OCI-LY1 (cell line): ENCODE results near the gene WDR31.

Experiments used
- H2AFZ ChIP-seq: fragments of 200-600 bp; sonication (generic), shearing (Covaris generic); 2 replicates; pipeline ENCODE4 v1.6.0; 2014; ENCODE audit warnings: antibody characterized with exemption, mild to moderate bottlenecking, low read length
- H3F3A ChIP-seq: fragments of 200-600 bp; sonication (generic), shearing (Covaris generic); 2 replicates; pipeline ENCODE4 v1.6.0; 2014; ENCODE audit warnings: mild to moderate bottlenecking, antibody characterized with exemption, low read length, moderate library complexity; ENCODE audit not compliant: insufficient read depth
- H3K27ac ChIP-seq: fragments of 200-600 bp; sonication (generic); 2 replicates; pipeline ENCODE4 v1.5.1; 2014; ENCODE audit warnings: low read length, mixed run types, mild to moderate bottlenecking, low read depth; ENCODE audit not compliant: poor library complexity, severe bottlenecking
- H3K27me3 ChIP-seq: fragments of 200-600 bp; sonication (generic); 2 replicates; pipeline ENCODE4 v1.6.0; 2014; ENCODE audit warnings: antibody characterized with exemption, mild to moderate bottlenecking, low read length, moderate library complexity; ENCODE audit not compliant: insufficient read depth
- H3K36me3 ChIP-seq: fragments of 200-600 bp; sonication (generic); 2 replicates; pipeline ENCODE4 v1.6.1; 2014; ENCODE audit warnings: mild to moderate bottlenecking, antibody characterized with exemption, low read length, moderate library complexity, mixed read lengths; ENCODE audit not compliant: insufficient read depth
- H3K4me1 ChIP-seq: fragments of 200-600 bp; sonication (generic); 2 replicates; pipeline ENCODE4 v1.5.1; 2014; ENCODE audit warnings: mild to moderate bottlenecking, low read length, moderate library complexity; ENCODE audit not compliant: insufficient read depth, severe bottlenecking
- H3K4me2 ChIP-seq: fragments of 200-600 bp; sonication (generic), shearing (Covaris generic); 2 replicates; pipeline ENCODE4 v1.6.1; 2014; ENCODE audit warnings: low read length
- H3K4me3 ChIP-seq: fragments of 200-600 bp; sonication (generic); 2 replicates; pipeline ENCODE4 v1.5.1; 2014; ENCODE audit warnings: low read length, low read depth, mild to moderate bottlenecking, mixed read lengths; ENCODE audit not compliant: poor library complexity, severe bottlenecking
- H3K79me2 ChIP-seq: fragments of 200-600 bp; shearing (Covaris generic); 2 replicates; pipeline ENCODE4 v1.6.1; 2016; ENCODE audit warnings: mixed run types, low read length, mixed read lengths; ENCODE audit not compliant: insufficient read depth
- H3K9ac ChIP-seq: fragments of 200-600 bp; sonication (generic), shearing (Covaris generic); 2 replicates; pipeline ENCODE4 v1.6.1; 2014; ENCODE audit warnings: mild to moderate bottlenecking, low read length, mixed read lengths
- H3K9me2 ChIP-seq: fragments of 200-600 bp; sonication (generic), shearing (Covaris generic); 2 replicates; pipeline ENCODE4 v1.6.1; 2014; ENCODE audit warnings: low read depth, mild to moderate bottlenecking, low read length, mixed read lengths
- H3K9me3 ChIP-seq: fragments of 200-600 bp; shearing (Covaris generic); 2 replicates; pipeline ENCODE4 v1.6.1; 2014; ENCODE audit warnings: low read length, mixed read lengths
- H4K20me1 ChIP-seq: fragments of 200-600 bp; sonication (generic), shearing (Covaris generic); 2 replicates; pipeline ENCODE4 v1.6.0; 2016; ENCODE audit warnings: mild to moderate bottlenecking, low read length; ENCODE audit not compliant: insufficient read depth
- CTCF ChIP-seq: fragments of 200-600 bp; sonication (generic), shearing (Covaris generic); IDR thresholded peaks from 2 replicates; pipeline ENCODE4 v1.5.1; 2017; ENCODE audit warnings: mild to moderate bottlenecking, antibody characterized with exemption, low read length, moderate library complexity, mixed read lengths
- EZH2 ChIP-seq: fragments of 200-600 bp; sonication (generic), shearing (Covaris generic); IDR thresholded peaks from 2 replicates; pipeline ENCODE4 v1.8.0; 2017; ENCODE audit warnings: borderline replicate concordance, mixed run types, mild to moderate bottlenecking, antibody characterized with exemption, low read length, moderate library complexity, mixed read lengths

Gene WDR31

DNA sequence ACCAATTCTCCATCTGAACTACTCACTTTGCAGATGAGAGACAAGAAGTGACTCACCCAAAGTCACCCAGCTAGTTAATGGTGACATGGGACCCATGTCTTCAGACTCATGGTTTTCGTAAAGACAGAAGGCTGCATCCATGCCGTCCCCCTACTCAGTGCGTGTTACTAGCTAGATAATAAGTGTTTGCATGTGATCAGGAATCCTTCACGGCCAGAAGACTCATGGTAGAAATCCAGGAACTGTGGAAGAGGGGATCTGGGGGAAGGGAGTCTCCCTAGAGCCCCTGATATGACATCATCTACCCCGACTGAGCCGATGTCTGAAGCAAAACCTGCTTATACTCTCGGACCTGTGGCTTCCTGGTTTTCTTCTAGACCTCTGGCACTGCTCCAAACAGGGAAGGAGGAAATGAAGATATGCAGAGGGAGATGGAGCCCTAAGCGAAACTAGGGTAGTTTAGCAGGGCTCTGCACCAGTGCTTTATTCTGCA, 40.2 kb downstream of the WDR31 start:
- Histone ChIP-seq H3K4me2 (no peak overlapping the region), H2AFZ (no peak overlapping the region)

DNA sequence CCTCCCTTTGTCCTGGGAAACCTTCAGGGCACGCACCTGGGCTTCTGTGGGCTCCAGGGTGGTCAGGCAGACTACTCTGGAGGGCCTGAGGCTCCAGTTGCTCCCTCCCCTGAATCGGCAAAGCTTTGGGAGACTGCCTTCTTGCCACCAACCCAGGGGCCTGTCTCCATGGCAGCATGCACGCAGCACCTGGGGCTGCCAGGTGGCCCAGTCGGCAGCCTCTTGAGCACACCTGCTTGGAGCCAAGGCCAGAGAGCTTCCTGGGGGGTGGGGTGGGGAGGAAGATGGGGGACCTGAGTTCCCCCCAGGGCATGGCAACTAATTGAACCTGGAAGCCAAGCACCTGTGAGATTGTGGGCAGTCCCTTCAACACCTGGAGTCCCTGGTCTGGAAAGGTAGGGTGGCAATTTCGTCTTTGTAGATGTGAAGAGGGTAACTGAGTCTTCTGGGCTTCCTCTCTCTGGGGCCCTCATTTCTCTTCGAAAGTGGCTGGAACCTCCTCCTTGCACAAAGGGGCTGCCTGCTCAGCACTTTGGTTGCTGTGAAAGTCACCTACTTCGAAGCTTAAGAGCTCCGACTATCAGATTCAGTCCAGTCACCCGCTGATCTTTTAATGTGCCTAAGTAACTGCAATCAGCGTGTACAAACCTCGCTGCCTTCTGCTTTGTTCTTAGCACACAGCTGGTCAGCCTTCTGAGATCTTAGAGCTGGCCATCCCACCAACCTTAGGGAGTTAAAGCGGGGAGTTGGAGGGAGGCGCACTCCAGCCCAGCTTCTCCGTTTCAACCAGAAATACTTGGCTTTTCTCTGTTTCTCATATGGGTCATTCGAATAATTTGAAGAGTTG, 40.9 kb downstream of the WDR31 start:
- Histone ChIP-seq H3K27me3 (peaks cover 4% of the 10 kb centered on the region), H3K27ac (no peak overlapping the region), H3K4me1 (peaks cover 7% of the 10 kb centered on the region), H3K4me2 (no peak overlapping the region), H3K9me3 (no peaks in the 10 kb centered on the region), H3K9me2 (no peaks in the 10 kb centered on the region), H2AFZ (no peak overlapping the region), H3K36me3 (peaks cover under 1% of the 10 kb centered on the region), H3K4me3 (no peak overlapping the region), H3F3A (no peaks in the 10 kb centered on the region), H4K20me1 (no peaks in the 10 kb centered on the region), H3K9ac (no peak overlapping the region), H3K79me2 (no peaks in the 10 kb centered on the region)
- no peak for TF ChIP-seq EZH2
- no peak for TF ChIP-seq CTCF

More for the DNA sequence above, 40.2 kb downstream of the WDR31 start:
- Histone ChIP-seq H4K20me1 (no peaks in the 10 kb centered on the region), H3K4me3 (no peak overlapping the region), H3K4me1 (peaks cover 7% of the 10 kb centered on the region), H3K9ac (no peak overlapping the region), H3K36me3 (no peaks in the 10 kb centered on the region; the same call in 1 of the 2 replicates), H3K9me3 (no peaks in the 10 kb centered on the region), H3K9me2 (no peaks in the 10 kb centered on the region), H3K27me3 (peaks cover 4% of the 10 kb centered on the region), H3K79me2 (no peaks in the 10 kb centered on the region), H3K27ac (no peak overlapping the region), H3F3A (no peaks in the 10 kb centered on the region)
- no peak for TF ChIP-seq CTCF
- TF ChIP-seq EZH2 = no peak

DNA sequence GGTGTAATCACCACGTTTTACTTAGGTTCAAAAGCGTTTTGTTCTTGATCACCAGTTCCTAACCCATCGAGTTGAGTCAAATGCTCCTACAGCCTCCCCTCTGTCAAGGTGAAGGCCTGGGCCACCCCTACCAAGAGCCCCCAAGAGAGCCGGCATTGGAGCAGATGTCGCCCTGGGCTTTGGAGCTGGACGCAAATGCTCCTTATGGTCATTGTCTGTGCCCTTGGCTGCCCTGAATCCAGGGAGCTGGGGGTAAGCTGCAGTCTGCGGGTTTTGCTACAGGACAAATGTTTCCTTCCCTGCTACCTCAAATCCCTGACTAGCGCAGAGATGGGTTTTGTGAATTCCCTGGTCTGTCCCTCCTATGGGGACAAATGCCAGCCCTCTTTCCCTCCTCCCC, 41.8 kb downstream of the WDR31 start:
- Histone ChIP-seq H3K9me3 (no peaks in the 10 kb centered on the region), H3K27ac (no peak overlapping the region), H3K27me3 (peaks cover 4% of the 10 kb centered on the region), H3F3A (no peaks in the 10 kb centered on the region), H2AFZ (no peak overlapping the region), H3K4me1 (peaks cover 6% of the 10 kb centered on the region), H3K36me3 (peaks cover 9% of the 10 kb centered on the region), H3K9ac (no peak overlapping the region), H3K79me2 (no peaks in the 10 kb centered on the region), H3K4me3 (no peak overlapping the region), H3K4me2 (no peak overlapping the region), H3K9me2 (no peaks in the 10 kb centered on the region), H4K20me1 (no peaks in the 10 kb centered on the region)
- TF ChIP-seq CTCF = no peak
- no peak for TF ChIP-seq EZH2
